T-helper 2 cell treated with Interferon-gamma antibody and Interleukin-4, amounts not matched to agents 100 ng/mL and 5 ng/mL, for 36 hours (primary cell): ENCODE measurements around the gene MYOC. TPM values are rescaled to one million over a fixed set of nuclear protein-coding genes. Genes with fewer than 3 reads are reported as not detected.
"Not testable (repeated sequence)": the region's sequence is repeated elsewhere in the genome, so short reads cannot be mapped to it uniquely, and the experiment has no call there.

ENCODE experiments used
- intact Hi-C: fragments of 100-400 bp; cut with micrococcal nuclease; formaldehyde crosslinking; loops from one replicate; pipeline ENCODE4 v1.15.1; 2023
- total RNA-seq: library from RNA; stranded (reverse); gene quantifications from 2 replicates; pipeline ENCODE4 v1.2.3, GENCODE V29; 2022

Gene MYOC
- not detected in 2 replicates for total RNA-seq

GRCh38 chr1:171652234-171652822, at the start of gene MYOC:
TSS of gene MYOC (minus strand) at chr1:171652688. CDS start at chr1:171652611, 77 bp downstream.
- intact Hi-C loops: no loop called here

GRCh38 chr1:171699531-171699930, 47.0 kb upstream of the MYOC start:
- intact Hi-C loops: no loop called here

GRCh38 chr1:171695772-171696171, 43.3 kb upstream of the MYOC start:
- intact Hi-C loops: not testable (repeated sequence)

- intact Hi-C loops: not testable (repeated sequence)
These were observed 41.1 kb upstream of the MYOC start for GRCh38 chr1:171693541-171693940.

GRCh38 chr1:171683870-171684269, 31.4 kb upstream of the MYOC start:
- intact Hi-C loops: no loop called here

- intact Hi-C loops: no loop called here
These were observed 27.9 kb upstream of the MYOC start for GRCh38 chr1:171680339-171680738.

GRCh38 chr1:171676823-171677222, 24.3 kb upstream of the MYOC start:
- intact Hi-C loops: no loop called here

- intact Hi-C loops: no loop called here
These were observed 22.2 kb upstream of the MYOC start for GRCh38 chr1:171674431-171675405.

GRCh38 chr1:171670739-171671138, 18.3 kb upstream of the MYOC start:
- intact Hi-C loops: no loop called here

- intact Hi-C loops: no loop called here
These were observed 15.9 kb upstream of the MYOC start for GRCh38 chr1:171668372-171668771.

- intact Hi-C loops: no loop called here
These were observed 13.8 kb upstream of the MYOC start for GRCh38 chr1:171666114-171666769.

- intact Hi-C loops: no loop called here
These were observed 12.5 kb upstream of the MYOC start for GRCh38 chr1:171664976-171665375.

- intact Hi-C loops: no loop called here
These were observed 11.5 kb upstream of the MYOC start for GRCh38 chr1:171663854-171664575.

- intact Hi-C loops: no loop called here
These were observed 10.8 kb upstream of the MYOC start for GRCh38 chr1:171663036-171663853.

GRCh38 chr1:171661076-171661650, 8.7 kb upstream of the MYOC start:
- intact Hi-C loops: loop anchor here (2.0 kb wide), 1 partner anchor 16 kb away; no protein-coding TSS in a partner anchor

- intact Hi-C loops: not testable (repeated sequence)
These were observed 3.7 kb upstream of the MYOC start for GRCh38 chr1:171656206-171656605.

- intact Hi-C loops: loop anchor here (1.0 kb wide), 1 partner anchor 328 kb away; no protein-coding TSS in a partner anchor
These were observed 3.2 kb upstream of the MYOC start for GRCh38 chr1:171655746-171656116.

- intact Hi-C loops: loop anchor here (1.0 kb wide), 1 partner anchor 328 kb away; no protein-coding TSS in a partner anchor
These were observed 2.7 kb upstream of the MYOC start for GRCh38 chr1:171654942-171655745.
